Progenitor cell of endocrine pancreas (in vitro differentiated cells): ENCODE results near the gene TTLL6. TPM values are rescaled to one million over a fixed set of nuclear protein-coding genes. Genes with fewer than 3 reads are reported as not detected.

ENCODE experiments used
- DNase-seq: peaks from one replicate; pipeline ENCODE4 v3.0.0; 2021; ENCODE audit warnings: low spot score; ENCODE audit not compliant: unreplicated experiment
- H3K27ac Mint-ChIP-seq: 2 replicates; pipeline ENCODE4 v1.8.0; 2021; ENCODE audit warnings: mild to moderate bottlenecking, moderate library complexity, mixed read lengths
- H3K27me3 Mint-ChIP-seq: 2 replicates; pipeline ENCODE4 v1.8.0; 2021; ENCODE audit warnings: mixed read lengths
- H3K36me3 Mint-ChIP-seq: 2 replicates; pipeline ENCODE4 v1.8.0; 2022; ENCODE audit warnings: mixed read lengths; ENCODE audit not compliant: insufficient read depth
- H3K4me1 Mint-ChIP-seq: 2 replicates; pipeline ENCODE4 v1.8.0; 2021; ENCODE audit warnings: low read depth, mixed read lengths
- H3K4me3 Mint-ChIP-seq: 2 replicates; pipeline ENCODE4 v1.8.0; 2021; ENCODE audit warnings: low read depth, mild to moderate bottlenecking, moderate library complexity, mixed read lengths
- H3K9me3 Mint-ChIP-seq: 2 replicates; pipeline ENCODE4 v1.8.0; 2021; ENCODE audit warnings: low read depth, mixed read lengths
- CTCF ChIP-seq: fragments of 200-600 bp; sonication (generic); IDR thresholded peaks from one replicate; pipeline ENCODE4 v1.5.0; 2021; ENCODE audit warnings: antibody characterized with exemption, mild to moderate bottlenecking; ENCODE audit not compliant: unreplicated experiment
- total RNA-seq: library from RNA; stranded (reverse); gene quantifications from 2 replicates; pipeline ENCODE4 v1.2.1, GENCODE V29; 2021

Gene TTLL6
- total RNA-seq, 1 donor from 2014 or later, result 4.0 TPM

GRCh38 chr17:48779421-48779820, 37.6 kb downstream of the TTLL6 start:
- Mint-ChIP-seq H3K27ac (no peak overlapping the region), H3K4me1 (no peaks in the 10 kb centered on the region), H3K27me3 (peaks cover 15% of the 10 kb centered on the region), H3K9me3 (peaks cover 3% of the 10 kb centered on the region), H3K36me3 (peaks cover 4% of the 10 kb centered on the region), H3K4me3 (no peak overlapping the region)
- TF ChIP-seq CTCF, result no peak
- no peak for DNase-seq

DNA sequence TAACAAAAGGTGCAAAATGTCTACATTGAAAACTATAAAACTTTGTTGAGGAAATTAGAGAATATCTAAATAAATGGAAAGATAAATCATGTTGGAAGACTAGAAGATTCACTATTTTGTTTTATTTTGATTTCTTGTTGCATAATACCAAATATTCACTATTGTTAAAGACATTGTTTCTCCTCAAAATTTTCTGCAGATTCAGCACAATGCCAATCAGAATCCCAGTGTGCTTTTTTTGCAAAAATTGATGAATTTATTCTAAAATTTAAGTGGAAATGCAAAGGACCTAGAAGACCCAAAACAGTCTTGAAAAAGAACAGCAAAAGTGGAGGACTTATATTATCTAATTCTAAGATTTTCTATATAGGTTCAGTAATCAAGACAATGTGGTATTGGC, 40.4 kb downstream of the TTLL6 start:
- TF ChIP-seq CTCF, result no peak
- no peak overlapping the region for H3K27ac Mint-ChIP-seq
- DNase-seq, result no peak
- H3K36me3 Mint-ChIP-seq, result peaks cover 2% of the 10 kb centered on the region
- H3K9me3 Mint-ChIP-seq, result peaks cover 3% of the 10 kb centered on the region
- H3K4me1 Mint-ChIP-seq, result no peaks in the 10 kb centered on the region
- peaks cover 8% of the 10 kb centered on the region for H3K27me3 Mint-ChIP-seq
- H3K4me3 Mint-ChIP-seq, result no peak overlapping the region

- H3K9me3 Mint-ChIP-seq, result peaks cover 3% of the 10 kb centered on the region
- H3K4me3 Mint-ChIP-seq, result no peak overlapping the region
- DNase-seq, result no peak
- peaks cover 2% of the 10 kb centered on the region for H3K36me3 Mint-ChIP-seq
- peaks cover 14% of the 10 kb centered on the region for H3K27me3 Mint-ChIP-seq
- H3K27ac Mint-ChIP-seq, result no peak overlapping the region
- TF ChIP-seq CTCF, result no peak
- H3K4me1 Mint-ChIP-seq, result no peaks in the 10 kb centered on the region
These were observed 43.8 kb downstream of the TTLL6 start for GRCh38 chr17:48773245-48773644.

DNA sequence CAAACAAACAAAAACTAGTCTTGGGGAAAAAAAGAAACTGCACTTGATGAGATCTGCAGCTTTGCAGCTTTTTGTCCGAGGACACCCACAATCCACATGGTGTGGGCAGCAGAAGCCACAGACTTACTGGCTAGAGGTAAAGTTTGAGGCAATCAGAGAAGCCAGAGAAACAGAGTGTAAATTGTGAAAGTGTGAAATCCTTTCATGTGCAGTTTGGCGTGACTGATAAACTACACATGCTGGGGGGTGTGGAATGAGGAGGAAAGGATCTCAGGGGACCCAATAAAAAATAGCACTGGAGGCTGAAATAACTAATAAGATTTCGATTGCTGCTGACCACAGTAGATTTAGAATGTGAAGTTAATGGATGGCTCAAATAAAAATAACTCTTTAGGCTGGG, 46.1 kb downstream of the TTLL6 start:
- no peak overlapping the region for H3K27ac Mint-ChIP-seq
- H3K36me3 Mint-ChIP-seq, result peaks cover 2% of the 10 kb centered on the region
- no peaks in the 10 kb centered on the region for H3K4me1 Mint-ChIP-seq
- H3K9me3 Mint-ChIP-seq, result peaks cover 3% of the 10 kb centered on the region
- no peak overlapping the region for H3K4me3 Mint-ChIP-seq
- no peak for TF ChIP-seq CTCF
- no peak for DNase-seq
- peaks cover 22% of the 10 kb centered on the region for H3K27me3 Mint-ChIP-seq

GRCh38 chr17:48769009-48769675, 47.9 kb downstream of the TTLL6 start:
- Mint-ChIP-seq H3K27me3 (peaks cover 35% of the 10 kb centered on the region), H3K36me3 (no peaks in the 10 kb centered on the region), H3K9me3 (no peaks in the 10 kb centered on the region), H3K4me1 (no peaks in the 10 kb centered on the region), H3K4me3 (no peak overlapping the region), H3K27ac (no peak overlapping the region)
- TF ChIP-seq CTCF, result no peak
- no peak for DNase-seq
